GM23338 (cell line): ENCODE results near the gene C8A.

ENCODE experiments used
- CREB1 ChIP-seq: fragments of 250-450 bp; sonication (Bioruptor Pico); IDR thresholded peaks from 2 replicates; pipeline ENCODE4 v1.5.0; 2020; ENCODE audit warnings: low read depth, mild to moderate bottlenecking, moderate library complexity
- EZH2 ChIP-seq: fragments of 200-600 bp; sonication (generic); IDR thresholded peaks from one replicate; pipeline ENCODE4 v1.8.0; 2017; ENCODE audit warnings: antibody characterized with exemption, mild to moderate bottlenecking, low read depth; ENCODE audit not compliant: unreplicated experiment
- EZH2phosphoT487 ChIP-seq: fragments of 200-600 bp; sonication (generic); IDR thresholded peaks from one replicate; pipeline ENCODE4 v1.8.1; 2018; ENCODE audit warnings: antibody characterized with exemption; ENCODE audit not compliant: unreplicated experiment
- JUNB ChIP-seq: IDR thresholded peaks from one replicate; pipeline ENCODE4 v1.6.1; 2016; ENCODE audit warnings: antibody characterized with exemption; ENCODE audit not compliant: unreplicated experiment
- POLR2AphosphoS5 ChIP-seq: IDR thresholded peaks from 2 replicates; pipeline ENCODE4 v1.6.1; 2016; ENCODE audit warnings: antibody characterized with exemption, low read depth
- STAT1 ChIP-seq: IDR thresholded peaks from one replicate; pipeline ENCODE4 v1.6.1; 2016; ENCODE audit warnings: antibody characterized with exemption; ENCODE audit not compliant: unreplicated experiment
- ZNF114 ChIP-seq: fragments of 250-450 bp; sonication (Bioruptor Pico); IDR thresholded peaks from 2 replicates; pipeline ENCODE4 v1.5.0; 2020; ENCODE audit warnings: mild to moderate bottlenecking, moderate library complexity
- TF ChIP-seq, protein P1 (sequence below), 2 experiments: fragments of 200-600 bp in 1 of 2; sonication (generic) in 1 of 2; conservative IDR thresholded peaks; 2 replicates each; pipeline versions ENCODE4 v1.5.1 to v1.6.1; 2016 to 2017; ENCODE audit warnings: antibody characterized with exemption in 2 of 2, low read depth in 2 of 2, mild to moderate bottlenecking in 2 of 2, moderate library complexity in 1 of 2
- TF ChIP-seq, protein P2 (sequence below): IDR thresholded peaks from one replicate; pipeline ENCODE4 v1.6.1; 2018; ENCODE audit warnings: antibody characterized with exemption; ENCODE audit not compliant: unreplicated experiment

DNA sequence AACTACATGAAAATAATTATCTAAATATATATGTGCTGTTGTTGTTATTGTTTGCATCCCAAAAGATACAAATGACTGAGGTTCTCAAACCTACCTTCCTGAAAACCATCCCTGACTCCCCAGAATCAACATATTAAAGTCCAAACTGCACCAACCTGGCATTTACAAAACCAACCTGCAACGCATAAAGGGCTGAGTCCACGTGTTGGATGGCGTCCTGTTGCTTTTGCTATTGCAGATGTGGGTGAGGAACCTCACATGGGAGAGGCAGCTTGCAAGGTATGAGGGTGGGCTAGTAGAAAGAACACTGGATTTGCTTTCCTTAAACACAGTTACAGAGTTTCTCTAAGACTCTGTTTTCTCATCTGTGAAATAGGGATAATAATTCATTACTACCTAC, 112.8 kb downstream of the C8A start:
- TF ChIP-seq EZH2phosphoT487 (no peak), EZH2 (no peak), JUNB (no peak), CREB1 (no peak), POLR2AphosphoS5 (no peak), STAT1 (no peak), ZNF114 (CRISPR knock-in tag) (no peak)
- TF ChIP-seq, protein P1, sequence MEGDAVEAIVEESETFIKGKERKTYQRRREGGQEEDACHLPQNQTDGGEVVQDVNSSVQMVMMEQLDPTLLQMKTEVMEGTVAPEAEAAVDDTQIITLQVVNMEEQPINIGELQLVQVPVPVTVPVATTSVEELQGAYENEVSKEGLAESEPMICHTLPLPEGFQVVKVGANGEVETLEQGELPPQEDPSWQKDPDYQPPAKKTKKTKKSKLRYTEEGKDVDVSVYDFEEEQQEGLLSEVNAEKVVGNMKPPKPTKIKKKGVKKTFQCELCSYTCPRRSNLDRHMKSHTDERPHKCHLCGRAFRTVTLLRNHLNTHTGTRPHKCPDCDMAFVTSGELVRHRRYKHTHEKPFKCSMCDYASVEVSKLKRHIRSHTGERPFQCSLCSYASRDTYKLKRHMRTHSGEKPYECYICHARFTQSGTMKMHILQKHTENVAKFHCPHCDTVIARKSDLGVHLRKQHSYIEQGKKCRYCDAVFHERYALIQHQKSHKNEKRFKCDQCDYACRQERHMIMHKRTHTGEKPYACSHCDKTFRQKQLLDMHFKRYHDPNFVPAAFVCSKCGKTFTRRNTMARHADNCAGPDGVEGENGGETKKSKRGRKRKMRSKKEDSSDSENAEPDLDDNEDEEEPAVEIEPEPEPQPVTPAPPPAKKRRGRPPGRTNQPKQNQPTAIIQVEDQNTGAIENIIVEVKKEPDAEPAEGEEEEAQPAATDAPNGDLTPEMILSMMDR (conservative IDR thresholded peaks at IDR 0.05; ENCODE audit: low read depth in 2 of 2): no peak
- TF ChIP-seq, protein P2, sequence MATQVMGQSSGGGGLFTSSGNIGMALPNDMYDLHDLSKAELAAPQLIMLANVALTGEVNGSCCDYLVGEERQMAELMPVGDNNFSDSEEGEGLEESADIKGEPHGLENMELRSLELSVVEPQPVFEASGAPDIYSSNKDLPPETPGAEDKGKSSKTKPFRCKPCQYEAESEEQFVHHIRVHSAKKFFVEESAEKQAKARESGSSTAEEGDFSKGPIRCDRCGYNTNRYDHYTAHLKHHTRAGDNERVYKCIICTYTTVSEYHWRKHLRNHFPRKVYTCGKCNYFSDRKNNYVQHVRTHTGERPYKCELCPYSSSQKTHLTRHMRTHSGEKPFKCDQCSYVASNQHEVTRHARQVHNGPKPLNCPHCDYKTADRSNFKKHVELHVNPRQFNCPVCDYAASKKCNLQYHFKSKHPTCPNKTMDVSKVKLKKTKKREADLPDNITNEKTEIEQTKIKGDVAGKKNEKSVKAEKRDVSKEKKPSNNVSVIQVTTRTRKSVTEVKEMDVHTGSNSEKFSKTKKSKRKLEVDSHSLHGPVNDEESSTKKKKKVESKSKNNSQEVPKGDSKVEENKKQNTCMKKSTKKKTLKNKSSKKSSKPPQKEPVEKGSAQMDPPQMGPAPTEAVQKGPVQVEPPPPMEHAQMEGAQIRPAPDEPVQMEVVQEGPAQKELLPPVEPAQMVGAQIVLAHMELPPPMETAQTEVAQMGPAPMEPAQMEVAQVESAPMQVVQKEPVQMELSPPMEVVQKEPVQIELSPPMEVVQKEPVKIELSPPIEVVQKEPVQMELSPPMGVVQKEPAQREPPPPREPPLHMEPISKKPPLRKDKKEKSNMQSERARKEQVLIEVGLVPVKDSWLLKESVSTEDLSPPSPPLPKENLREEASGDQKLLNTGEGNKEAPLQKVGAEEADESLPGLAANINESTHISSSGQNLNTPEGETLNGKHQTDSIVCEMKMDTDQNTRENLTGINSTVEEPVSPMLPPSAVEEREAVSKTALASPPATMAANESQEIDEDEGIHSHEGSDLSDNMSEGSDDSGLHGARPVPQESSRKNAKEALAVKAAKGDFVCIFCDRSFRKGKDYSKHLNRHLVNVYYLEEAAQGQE: no peak
